HepG2 (cell line): ENCODE measurements around the gene MICAL1. TPM values are rescaled to one million over a fixed set of nuclear protein-coding genes. Genes with fewer than 3 reads are reported as not detected.

Source experiments
- FOXK1 ChIP-seq: sonication (generic); formaldehyde crosslinking; IDR thresholded peaks from 2 replicates; pipeline ENCODE4 v1.4.0; 2020; ENCODE audit warnings: low read depth, missing genetic modification reagents, borderline replicate concordance
- HDAC2 ChIP-seq: sonication (generic); formaldehyde crosslinking; IDR thresholded peaks from 2 replicates; pipeline ENCODE4 v1.4.0; 2020; ENCODE audit warnings: missing genetic modification reagents
- HOXA9 ChIP-seq: sonication (generic); formaldehyde crosslinking; IDR thresholded peaks from 2 replicates; pipeline ENCODE4 v1.8.1; 2022; ENCODE audit warnings: missing genetic modification reagents, mild to moderate bottlenecking, moderate library complexity, borderline replicate concordance
- KLF6 ChIP-seq: IDR thresholded peaks from 2 replicates; pipeline ENCODE4 v1.8.0; 2016; ENCODE audit warnings: missing biosample characterization, missing genetic modification reagents
- NONO ChIP-seq, 2 experiments: fragments of 450-650 bp in 1 of 2; sonication (generic) in 1 of 2; formaldehyde crosslinking in 1 of 2; IDR thresholded peaks in 1 of 2; conservative IDR thresholded peaks in 1 of 2; 2 replicates each; pipeline versions ENCODE4 v1.6.1 to v1.8.0; 2017 to 2022; ENCODE audit warnings: mild to moderate bottlenecking in 1 of 2, missing genetic modification reagents in 1 of 2, moderate library complexity in 1 of 2
- PPARG ChIP-seq: conservative IDR thresholded peaks from 2 replicates; pipeline ENCODE4 v1.6.1; 2016; ENCODE audit warnings: missing biosample characterization, missing genetic modification reagents
- RARG ChIP-seq: sonication (generic); formaldehyde crosslinking; IDR thresholded peaks from 2 replicates; pipeline ENCODE4 v1.4.0; 2020; ENCODE audit warnings: low read depth, mild to moderate bottlenecking, missing genetic modification reagents
- SNAPC4 ChIP-seq: sonication (generic); formaldehyde crosslinking; IDR thresholded peaks from 2 replicates; pipeline ENCODE4 v1.4.0; 2020; ENCODE audit warnings: mild to moderate bottlenecking, missing genetic modification reagents
- THAP11 ChIP-seq: IDR thresholded peaks from 2 replicates; pipeline ENCODE4 v1.6.1; 2016; ENCODE audit warnings: missing biosample characterization, missing genetic modification reagents
- ZNF432 ChIP-seq: sonication (generic); formaldehyde crosslinking; IDR thresholded peaks from 2 replicates; pipeline ENCODE4 v1.5.0; 2020; ENCODE audit warnings: missing genetic modification reagents, mild to moderate bottlenecking, borderline replicate concordance
- ZNF687 ChIP-seq: sonication (generic); formaldehyde crosslinking; IDR thresholded peaks from 2 replicates; pipeline ENCODE4 v1.5.1; 2020; ENCODE audit warnings: mild to moderate bottlenecking, missing genetic modification reagents, moderate library complexity
- ZNF883 ChIP-seq: sonication (generic); formaldehyde crosslinking; IDR thresholded peaks from 2 replicates; pipeline ENCODE4 v1.5.1; 2020; ENCODE audit warnings: mild to moderate bottlenecking, missing genetic modification reagents; ENCODE audit errors: not compliant biosample characterization
- polyA plus RNA-seq, 8 experiments: library from polyadenylated mRNA; depleted of rRNA in 3 of 8; stranded (reverse) in 7 of 8; unstranded in 1 of 8; fragments of >200 nt; fragmentation: Illumina TruSeq in 4 of 8; extraction: Trizol in 4 of 8; gene quantifications; 2 replicates each; pipeline versions ENCODE4 v1.2.1 to v1.2.3, GENCODE V29; 2011 to 2016; ENCODE audit warnings: low read depth in 4 of 8, missing spikeins in 1 of 8, mixed read lengths in 1 of 8; ENCODE audit not compliant: insufficient read depth in 1 of 8
- total RNA-seq, 5 experiments: library from RNA; depleted of rRNA; stranded (reverse); fragments of >200 nt; fragmentation: Illumina TruSeq; extraction: Trizol; gene quantifications; 2 replicates each; pipeline ENCODE4 v1.2.3, GENCODE V29; 2016; ENCODE audit warnings: low read depth in 1 of 5
- TF ChIP-seq, protein P1 (sequence below): IDR thresholded peaks from 2 replicates; pipeline ENCODE4 v1.6.1; 2016; ENCODE audit warnings: mild to moderate bottlenecking, missing biosample characterization, missing genetic modification reagents
- TF ChIP-seq, protein P2 (sequence below): IDR thresholded peaks from 2 replicates; pipeline ENCODE4 v1.6.1; 2016; ENCODE audit warnings: mild to moderate bottlenecking
- TF ChIP-seq, protein P3 (sequence below): sonication (generic); formaldehyde crosslinking; conservative IDR thresholded peaks from 2 replicates; pipeline ENCODE4 v1.8.1; 2023; ENCODE audit warnings: missing genetic modification reagents

MICAL1 gene
- total and polyA plus RNA-seq, 2 of the 13 experiments (the other 11 are each of a cell fraction or from before 2014, with no cell fraction given) = 6.9 to 39.0 TPM

- 0 out of 2 replicates have a peak, but pooled peaks have one; percentile 21 for TF ChIP-seq PPARG (CRISPR knock-in tag)
- peak; percentile 60 for TF ChIP-seq THAP11 (CRISPR knock-in tag)
- TF ChIP-seq, protein P1, sequence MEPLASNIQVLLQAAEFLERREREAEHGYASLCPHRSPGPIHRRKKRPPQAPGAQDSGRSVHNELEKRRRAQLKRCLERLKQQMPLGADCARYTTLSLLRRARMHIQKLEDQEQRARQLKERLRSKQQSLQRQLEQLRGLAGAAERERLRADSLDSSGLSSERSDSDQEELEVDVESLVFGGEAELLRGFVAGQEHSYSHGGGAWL (CRISPR knock-in tag) = peak; percentile 68
- TF ChIP-seq, protein P2, sequence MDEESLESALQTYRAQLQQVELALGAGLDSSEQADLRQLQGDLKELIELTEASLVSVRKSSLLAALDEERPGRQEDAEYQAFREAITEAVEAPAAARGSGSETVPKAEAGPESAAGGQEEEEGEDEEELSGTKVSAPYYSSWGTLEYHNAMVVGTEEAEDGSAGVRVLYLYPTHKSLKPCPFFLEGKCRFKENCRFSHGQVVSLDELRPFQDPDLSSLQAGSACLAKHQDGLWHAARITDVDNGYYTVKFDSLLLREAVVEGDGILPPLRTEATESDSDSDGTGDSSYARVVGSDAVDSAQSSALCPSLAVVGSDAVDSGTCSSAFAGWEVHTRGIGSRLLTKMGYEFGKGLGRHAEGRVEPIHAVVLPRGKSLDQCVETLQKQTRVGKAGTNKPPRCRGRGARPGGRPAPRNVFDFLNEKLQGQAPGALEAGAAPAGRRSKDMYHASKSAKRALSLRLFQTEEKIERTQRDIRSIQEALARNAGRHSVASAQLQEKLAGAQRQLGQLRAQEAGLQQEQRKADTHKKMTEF (CRISPR knock-in tag) = peak; percentile 78; the same call in 1 of the 2 replicates
- 0 out of 2 replicates have a peak, but pooled peaks have one; percentile 70 for TF ChIP-seq KLF6 (CRISPR knock-in tag)
- TF ChIP-seq ZNF687 (CRISPR knock-in tag) = peak; percentile 93
- TF ChIP-seq ZNF432 (CRISPR knock-in tag) = no peak
- peak; percentile 56; the same call in 1 of the 2 replicates for TF ChIP-seq HOXA9 (CRISPR knock-in tag)
- TF ChIP-seq, protein P3, sequence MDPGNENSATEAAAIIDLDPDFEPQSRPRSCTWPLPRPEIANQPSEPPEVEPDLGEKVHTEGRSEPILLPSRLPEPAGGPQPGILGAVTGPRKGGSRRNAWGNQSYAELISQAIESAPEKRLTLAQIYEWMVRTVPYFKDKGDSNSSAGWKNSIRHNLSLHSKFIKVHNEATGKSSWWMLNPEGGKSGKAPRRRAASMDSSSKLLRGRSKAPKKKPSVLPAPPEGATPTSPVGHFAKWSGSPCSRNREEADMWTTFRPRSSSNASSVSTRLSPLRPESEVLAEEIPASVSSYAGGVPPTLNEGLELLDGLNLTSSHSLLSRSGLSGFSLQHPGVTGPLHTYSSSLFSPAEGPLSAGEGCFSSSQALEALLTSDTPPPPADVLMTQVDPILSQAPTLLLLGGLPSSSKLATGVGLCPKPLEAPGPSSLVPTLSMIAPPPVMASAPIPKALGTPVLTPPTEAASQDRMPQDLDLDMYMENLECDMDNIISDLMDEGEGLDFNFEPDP (CRISPR knock-in tag) = 0 out of 2 replicates have a peak, but pooled peaks have one; percentile 15
- 0 out of 2 replicates have a peak, but pooled peaks have one; percentile 66 for TF ChIP-seq RARG (CRISPR knock-in tag)
- peak; percentile 48 for TF ChIP-seq ZNF883 (CRISPR knock-in tag)
- TF ChIP-seq SNAPC4 (CRISPR knock-in tag) = no peak
- no peak for TF ChIP-seq NONO (IDR thresholded peaks at IDR 0.05)
- TF ChIP-seq NONO (CRISPR knock-in tag; conservative IDR thresholded peaks at IDR 0.05) = no peak
- peak; percentile 40; the same call in 1 of the 2 replicates for TF ChIP-seq FOXK1 (CRISPR knock-in tag)
- no peak for TF ChIP-seq HDAC2 (CRISPR knock-in tag)
Measured at GRCh38 chr6:109440331-109441068, 15.1 kb downstream of the MICAL1 start, which contains the start of the genes PPIL6 and SMPD2 (continued).
